Tibial nerve (tissue), 4 donors: ENCODE results near the gene ACD.

Source experiments
- EP300 ChIP-seq, 2 donors: sonication (generic); formaldehyde crosslinking; IDR thresholded peaks; one replicate each; pipeline ENCODE4 v1.6.1; 2017; ENCODE audit warnings: antibody characterized with exemption in 2 of 2, mild to moderate bottlenecking in 1 of 2
- POLR2A ChIP-seq, 2 donors: fragments of 450-650 bp; IDR thresholded peaks; one replicate each; pipeline ENCODE4 v1.6.1; 2017; ENCODE audit warnings: antibody characterized with exemption in 2 of 2, mild to moderate bottlenecking in 2 of 2, moderate library complexity in 2 of 2
- TF ChIP-seq, protein P1 (sequence below), 5 experiments: fragments of 200-600 bp in 3 of 5; fragments of 450-650 bp in 2 of 5; sonication (generic) in 3 of 5; IDR thresholded peaks; one replicate each; pipeline ENCODE4 v1.5.1; 2016 to 2019; ENCODE audit warnings: antibody characterized with exemption in 5 of 5, mild to moderate bottlenecking in 3 of 5, moderate library complexity in 2 of 5

DNA sequence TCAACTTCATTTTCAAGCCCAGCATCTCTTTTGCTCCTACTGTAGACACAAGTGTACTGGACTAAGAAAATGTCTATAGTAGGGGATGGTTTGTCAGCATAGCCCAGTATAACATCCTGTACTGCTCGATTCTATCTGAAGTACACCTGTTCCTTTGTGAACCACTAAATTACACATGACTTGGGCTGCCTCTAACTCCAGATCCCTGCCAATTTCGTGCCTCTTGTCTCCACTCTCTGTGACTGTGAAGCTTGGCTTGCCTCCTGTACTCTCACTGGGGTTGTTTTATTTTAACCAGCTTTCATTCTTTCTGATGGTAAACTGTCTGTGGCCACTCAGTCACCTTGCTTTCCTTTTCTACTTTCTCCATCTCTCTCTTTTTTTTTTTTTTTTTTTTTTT, 34.6 kb upstream of the ACD start:
- TF ChIP-seq, protein P1, sequence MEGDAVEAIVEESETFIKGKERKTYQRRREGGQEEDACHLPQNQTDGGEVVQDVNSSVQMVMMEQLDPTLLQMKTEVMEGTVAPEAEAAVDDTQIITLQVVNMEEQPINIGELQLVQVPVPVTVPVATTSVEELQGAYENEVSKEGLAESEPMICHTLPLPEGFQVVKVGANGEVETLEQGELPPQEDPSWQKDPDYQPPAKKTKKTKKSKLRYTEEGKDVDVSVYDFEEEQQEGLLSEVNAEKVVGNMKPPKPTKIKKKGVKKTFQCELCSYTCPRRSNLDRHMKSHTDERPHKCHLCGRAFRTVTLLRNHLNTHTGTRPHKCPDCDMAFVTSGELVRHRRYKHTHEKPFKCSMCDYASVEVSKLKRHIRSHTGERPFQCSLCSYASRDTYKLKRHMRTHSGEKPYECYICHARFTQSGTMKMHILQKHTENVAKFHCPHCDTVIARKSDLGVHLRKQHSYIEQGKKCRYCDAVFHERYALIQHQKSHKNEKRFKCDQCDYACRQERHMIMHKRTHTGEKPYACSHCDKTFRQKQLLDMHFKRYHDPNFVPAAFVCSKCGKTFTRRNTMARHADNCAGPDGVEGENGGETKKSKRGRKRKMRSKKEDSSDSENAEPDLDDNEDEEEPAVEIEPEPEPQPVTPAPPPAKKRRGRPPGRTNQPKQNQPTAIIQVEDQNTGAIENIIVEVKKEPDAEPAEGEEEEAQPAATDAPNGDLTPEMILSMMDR (IDR thresholded peaks at IDR 0.05) = no peak
- TF ChIP-seq EP300 (IDR thresholded peaks at IDR 0.05) = no peak
- no peak for TF ChIP-seq POLR2A (IDR thresholded peaks at IDR 0.05)
